GM12878 (cell line): ENCODE results near the gene MACF1. TPM values are rescaled to one million over a fixed set of nuclear protein-coding genes. Genes with fewer than 3 reads are reported as not detected.
A peak's percentile ranks its signal among the peaks of the same experiment; 100 is the strongest.
"Not testable (repeated sequence)": the region's sequence is repeated elsewhere in the genome, so short reads cannot be mapped to it uniquely, and the experiment has no call there.

ENCODE experiments used
- ATAC-seq: fragments of 200-7000 bp; cut with Tn5 transposase; 3 replicates; pipeline ENCODE4 v1.9.1; 2020; ENCODE audit warnings: mild to moderate bottlenecking, moderate library complexity
- BruUV-seq: library from RNA; stranded (reverse); fragments of 400-500 nt; replicated peaks from 2 replicates; lab custom pipeline; 2021; lab: Mats Ljungman, UMichigan
- CTCF ChIA-PET: fragments of 300-600 bp; sonication (Branson Sonifier 250); formaldehyde crosslinking; extraction: SDS; loops from one replicate; lab custom pipeline; 2021; ENCODE audit warnings: inconsistent platforms; lab: Yijun Ruan, JAX
- POLR2A ChIA-PET: fragments of 350-600 bp; formaldehyde crosslinking; extraction: SDS; loops from one replicate; lab custom pipeline; 2021; ENCODE audit warnings: inconsistent platforms; lab: Charles Lee
- RAD21 ChIA-PET: fragments of 300-600 bp; sonication (Branson Sonifier 250); formaldehyde crosslinking; loops from one replicate; lab custom pipeline; 2023; ENCODE audit warnings: antibody characterized with exemption; ENCODE audit not compliant: unreplicated experiment; lab: Charles Lee
- SMC1A ChIA-PET: fragments of 300-600 bp; sonication (Branson Sonifier 250); formaldehyde crosslinking; loops from one replicate; lab custom pipeline; 2023; ENCODE audit not compliant: unreplicated experiment, uncharacterized antibody; lab: Charles Lee
- DNase-seq: peaks from one replicate; pipeline ENCODE4 v3.0.0-alpha.2; 2011; ENCODE audit warnings: low read depth, low spot score
- FAIRE-seq: peaks from 3 replicates; lab custom pipeline; 2011; peaks lifted over from hg19 to GRCh38; lab: Jason Lieb, UNC
- H2AFZ ChIP-seq: 2 replicates; pipeline ENCODE4 v1.6.0; 2011; ENCODE audit warnings: low read depth, low read length, control low read depth; ENCODE audit not compliant: control insufficient read depth
- H3K27ac ChIP-seq: 2 replicates; pipeline ENCODE4 v1.5.1; 2011; ENCODE audit warnings: control low read depth; ENCODE audit not compliant: control insufficient read depth, insufficient read depth
- H3K27me3 ChIP-seq, 2 experiments: replicated peaks in 1 of 2; 2 replicates each; pipeline versions ENCODE4 v1.6.0 to v1.6.1; 2011; ENCODE audit warnings: low read length in 1 of 2; ENCODE audit not compliant: control insufficient read depth in 2 of 2, insufficient read depth in 2 of 2
- H3K36me3 ChIP-seq, 2 experiments: 2 replicates each; pipeline ENCODE4 v1.5.1; 2011; ENCODE audit warnings: low read length in 1 of 2; ENCODE audit not compliant: control insufficient read depth in 2 of 2, insufficient read depth in 2 of 2
- H3K4me1 ChIP-seq: 2 replicates; pipeline ENCODE4 v1.6.1; 2011; ENCODE audit warnings: mild to moderate bottlenecking, low read length, moderate library complexity, mixed read lengths; ENCODE audit not compliant: control insufficient read depth, insufficient read depth
- H3K4me2 ChIP-seq: 2 replicates; pipeline ENCODE4 v1.6.0; 2011; ENCODE audit warnings: control low read depth; ENCODE audit not compliant: control insufficient read depth, insufficient read depth
- H3K4me3 ChIP-seq: fragments of 200-600 bp; sonication (generic); 2 replicates; pipeline ENCODE4 v1.5.1; 2016
- H3K79me2 ChIP-seq: 2 replicates; pipeline ENCODE4 v1.6.0; 2011; ENCODE audit warnings: low read length; ENCODE audit not compliant: control insufficient read depth, insufficient read depth
- H3K9ac ChIP-seq: 2 replicates; pipeline ENCODE4 v1.8.0; 2011; ENCODE audit warnings: low read length, control low read depth, mixed read lengths; ENCODE audit not compliant: control insufficient read depth, insufficient read depth
- H3K9me3 ChIP-seq: replicated peaks from 3 replicates; pipeline ENCODE4 v1.5.1; 2011; ENCODE audit warnings: mild to moderate bottlenecking, low read length; ENCODE audit not compliant: control insufficient read depth, insufficient read depth
- H4K20me1 ChIP-seq: 2 replicates; pipeline ENCODE4 v1.6.0; 2011; ENCODE audit not compliant: control insufficient read depth, insufficient read depth
- BRCA1 ChIP-seq: IDR thresholded peaks from 2 replicates; pipeline ENCODE4 v1.6.1; 2011; ENCODE audit warnings: low read depth, low read length, improper control_type of control experiment
- GABPA ChIP-seq: IDR thresholded peaks from 2 replicates; pipeline ENCODE4 v1.6.1; 2014; ENCODE audit warnings: antibody characterized with exemption, low read depth, mild to moderate bottlenecking, inconsistent platforms
- IKZF1 ChIP-seq: fragments of 450-650 bp; conservative IDR thresholded peaks from 2 replicates; pipeline ENCODE4 v1.6.1; 2017; ENCODE audit warnings: antibody characterized with exemption, mild to moderate bottlenecking
- IKZF2 ChIP-seq, 2 experiments: fragments of 450-650 bp; IDR thresholded peaks; 2 replicates each; pipeline ENCODE4 v1.6.1; 2017; ENCODE audit warnings: mild to moderate bottlenecking in 2 of 2, moderate library complexity in 2 of 2
- NFIC ChIP-seq: IDR thresholded peaks from 2 replicates; pipeline ENCODE4 v1.6.1; 2012; ENCODE audit warnings: low read depth, mild to moderate bottlenecking, inconsistent platforms, low read length, moderate library complexity
- POLR2AphosphoS2 ChIP-seq: IDR thresholded peaks from 2 replicates; pipeline ENCODE4 v1.6.1; 2011; ENCODE audit warnings: low read depth, mild to moderate bottlenecking, low read length, improper control_type of control experiment, moderate library complexity
- SIN3A ChIP-seq: IDR thresholded peaks from 2 replicates; pipeline ENCODE4 v1.6.1; 2012; ENCODE audit warnings: low read depth, low read length, improper control_type of control experiment
- TCF12 ChIP-seq: IDR thresholded peaks from 2 replicates; pipeline ENCODE4 v1.6.1; 2011; ENCODE audit warnings: low read depth, mild to moderate bottlenecking, low read length
- WGBS: methylation state at CpG from one replicate; pipeline ENCODE4 v1.1.6; 2016; ENCODE audit warnings: low lambda C conversion rate; ENCODE audit not compliant: insufficient replicate concordance, insufficient coverage; ENCODE audit errors: missing lambda C conversion rate; 5-methylcytosine and 5-hydroxymethylcytosine counted together
- in situ Hi-C: fragments of 300-500 bp; cut with MboI; formaldehyde crosslinking; loops from 9 replicates; pipeline ENCODE4 v1.14.3; 2018; ENCODE audit warnings: mixed read lengths
- intact Hi-C: fragments of 100-400 bp; cut with micrococcal nuclease; formaldehyde crosslinking; loops from one replicate; pipeline ENCODE4 v1.14.2; 2022; ENCODE audit not compliant: unreplicated experiment
- polyA plus RNA-seq, 11 experiments: library from polyadenylated mRNA; depleted of rRNA in 4 of 11; unstranded in 6 of 11; stranded (reverse) in 5 of 11; fragments of >200 nt; fragmentation: Nextera tagmentation in 4 of 11; fragmentation: Illumina TruSeq in 1 of 11; extraction: Ambion mirVana in 4 of 11; extraction: Trizol in 1 of 11; gene quantifications; 1 replicate in 1 of 11; 2 replicates in 10 of 11; pipeline versions ENCODE4 v1.2.1 to v1.2.3, GENCODE V29; 2011 to 2016; ENCODE audit warnings: inconsistent platforms in 2 of 11, missing spikeins in 2 of 11, low read depth in 1 of 11
- total RNA-seq, 4 experiments: library from RNA; depleted of rRNA in 3 of 4; stranded (reverse); fragments of >200 nt in 3 of 4; fragmentation: Illumina TruSeq in 1 of 4; extraction: Trizol in 1 of 4; gene quantifications; 2 replicates each; pipeline versions ENCODE4 v1.2.1 to v1.2.3, GENCODE V29; 2013 to 2021
- TF ChIP-seq, protein P1 (sequence below): fragments of 450-650 bp; IDR thresholded peaks from 2 replicates; pipeline ENCODE4 v1.6.1; 2017; ENCODE audit warnings: mild to moderate bottlenecking
- TF ChIP-seq, protein P2 (sequence below): fragments of 450-650 bp; formaldehyde crosslinking; IDR thresholded peaks from 2 replicates; pipeline ENCODE4 v1.5.0; 2022; ENCODE audit warnings: mild to moderate bottlenecking, missing genetic modification characterization
- TF ChIP-seq, protein P3 (sequence below): fragments of 450-650 bp; formaldehyde crosslinking; IDR thresholded peaks from 2 replicates; pipeline ENCODE4 v1.4.0; 2020; ENCODE audit warnings: mild to moderate bottlenecking, moderate library complexity

Gene MACF1
- total and polyA plus RNA-seq, 10 of the 15 experiments (the other 5 are each of a cell fraction or from before 2014, with no cell fraction given), result 15.5 to 201 (median 76.9) TPM

GRCh38 chr1:39491146-39491921 lies 286.8 kb downstream of the MACF1 start, which contains the start of gene BMP8A (continued):
- TF ChIP-seq, protein P1, sequence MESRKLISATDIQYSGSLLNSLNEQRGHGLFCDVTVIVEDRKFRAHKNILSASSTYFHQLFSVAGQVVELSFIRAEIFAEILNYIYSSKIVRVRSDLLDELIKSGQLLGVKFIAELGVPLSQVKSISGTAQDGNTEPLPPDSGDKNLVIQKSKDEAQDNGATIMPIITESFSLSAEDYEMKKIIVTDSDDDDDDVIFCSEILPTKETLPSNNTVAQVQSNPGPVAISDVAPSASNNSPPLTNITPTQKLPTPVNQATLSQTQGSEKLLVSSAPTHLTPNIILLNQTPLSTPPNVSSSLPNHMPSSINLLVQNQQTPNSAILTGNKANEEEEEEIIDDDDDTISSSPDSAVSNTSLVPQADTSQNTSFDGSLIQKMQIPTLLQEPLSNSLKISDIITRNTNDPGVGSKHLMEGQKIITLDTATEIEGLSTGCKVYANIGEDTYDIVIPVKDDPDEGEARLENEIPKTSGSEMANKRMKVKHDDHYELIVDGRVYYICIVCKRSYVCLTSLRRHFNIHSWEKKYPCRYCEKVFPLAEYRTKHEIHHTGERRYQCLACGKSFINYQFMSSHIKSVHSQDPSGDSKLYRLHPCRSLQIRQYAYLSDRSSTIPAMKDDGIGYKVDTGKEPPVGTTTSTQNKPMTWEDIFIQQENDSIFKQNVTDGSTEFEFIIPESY, result no peak
- TF ChIP-seq BRCA1 (no peak), IKZF1 (peak; percentile 78; the same call in 1 of the 2 replicates), NFIC (no peak), IKZF2 (IDR thresholded peaks at IDR 0.05) (no peak), POLR2AphosphoS2 (0 out of 2 replicates have a peak, but pooled peaks have one; percentile 5), GABPA (no peak), TCF12 (peak; percentile 28; the same call in 1 of the 2 replicates), SIN3A (no peak)
- TF ChIP-seq, protein P2, sequence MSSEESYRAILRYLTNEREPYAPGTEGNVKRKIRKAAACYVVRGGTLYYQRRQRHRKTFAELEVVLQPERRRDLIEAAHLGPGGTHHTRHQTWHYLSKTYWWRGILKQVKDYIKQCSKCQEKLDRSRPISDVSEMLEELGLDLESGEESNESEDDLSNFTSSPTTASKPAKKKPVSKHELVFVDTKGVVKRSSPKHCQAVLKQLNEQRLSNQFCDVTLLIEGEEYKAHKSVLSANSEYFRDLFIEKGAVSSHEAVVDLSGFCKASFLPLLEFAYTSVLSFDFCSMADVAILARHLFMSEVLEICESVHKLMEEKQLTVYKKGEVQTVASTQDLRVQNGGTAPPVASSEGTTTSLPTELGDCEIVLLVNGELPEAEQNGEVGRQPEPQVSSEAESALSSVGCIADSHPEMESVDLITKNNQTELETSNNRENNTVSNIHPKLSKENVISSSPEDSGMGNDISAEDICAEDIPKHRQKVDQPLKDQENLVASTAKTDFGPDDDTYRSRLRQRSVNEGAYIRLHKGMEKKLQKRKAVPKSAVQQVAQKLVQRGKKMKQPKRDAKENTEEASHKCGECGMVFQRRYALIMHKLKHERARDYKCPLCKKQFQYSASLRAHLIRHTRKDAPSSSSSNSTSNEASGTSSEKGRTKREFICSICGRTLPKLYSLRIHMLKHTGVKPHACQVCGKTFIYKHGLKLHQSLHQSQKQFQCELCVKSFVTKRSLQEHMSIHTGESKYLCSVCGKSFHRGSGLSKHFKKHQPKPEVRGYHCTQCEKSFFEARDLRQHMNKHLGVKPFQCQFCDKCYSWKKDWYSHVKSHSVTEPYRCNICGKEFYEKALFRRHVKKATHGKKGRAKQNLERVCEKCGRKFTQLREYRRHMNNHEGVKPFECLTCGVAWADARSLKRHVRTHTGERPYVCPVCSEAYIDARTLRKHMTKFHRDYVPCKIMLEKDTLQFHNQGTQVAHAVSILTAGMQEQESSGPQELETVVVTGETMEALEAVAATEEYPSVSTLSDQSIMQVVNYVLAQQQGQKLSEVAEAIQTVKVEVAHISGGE (CRISPR knock-in tag), result no peak
- TF ChIP-seq, protein P3, sequence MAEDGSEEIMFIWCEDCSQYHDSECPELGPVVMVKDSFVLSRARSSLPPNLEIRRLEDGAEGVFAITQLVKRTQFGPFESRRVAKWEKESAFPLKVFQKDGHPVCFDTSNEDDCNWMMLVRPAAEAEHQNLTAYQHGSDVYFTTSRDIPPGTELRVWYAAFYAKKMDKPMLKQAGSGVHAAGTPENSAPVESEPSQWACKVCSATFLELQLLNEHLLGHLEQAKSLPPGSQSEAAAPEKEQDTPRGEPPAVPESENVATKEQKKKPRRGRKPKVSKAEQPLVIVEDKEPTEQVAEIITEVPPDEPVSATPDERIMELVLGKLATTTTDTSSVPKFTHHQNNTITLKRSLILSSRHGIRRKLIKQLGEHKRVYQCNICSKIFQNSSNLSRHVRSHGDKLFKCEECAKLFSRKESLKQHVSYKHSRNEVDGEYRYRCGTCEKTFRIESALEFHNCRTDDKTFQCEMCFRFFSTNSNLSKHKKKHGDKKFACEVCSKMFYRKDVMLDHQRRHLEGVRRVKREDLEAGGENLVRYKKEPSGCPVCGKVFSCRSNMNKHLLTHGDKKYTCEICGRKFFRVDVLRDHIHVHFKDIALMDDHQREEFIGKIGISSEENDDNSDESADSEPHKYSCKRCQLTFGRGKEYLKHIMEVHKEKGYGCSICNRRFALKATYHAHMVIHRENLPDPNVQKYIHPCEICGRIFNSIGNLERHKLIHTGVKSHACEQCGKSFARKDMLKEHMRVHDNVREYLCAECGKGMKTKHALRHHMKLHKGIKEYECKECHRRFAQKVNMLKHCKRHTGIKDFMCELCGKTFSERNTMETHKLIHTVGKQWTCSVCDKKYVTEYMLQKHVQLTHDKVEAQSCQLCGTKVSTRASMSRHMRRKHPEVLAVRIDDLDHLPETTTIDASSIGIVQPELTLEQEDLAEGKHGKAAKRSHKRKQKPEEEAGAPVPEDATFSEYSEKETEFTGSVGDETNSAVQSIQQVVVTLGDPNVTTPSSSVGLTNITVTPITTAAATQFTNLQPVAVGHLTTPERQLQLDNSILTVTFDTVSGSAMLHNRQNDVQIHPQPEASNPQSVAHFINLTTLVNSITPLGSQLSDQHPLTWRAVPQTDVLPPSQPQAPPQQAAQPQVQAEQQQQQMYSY, result no peak

GRCh38 chr1:39492118-39493042 lies 287.9 kb downstream of the MACF1 start:
- H3K27me3 ChIP-seq, RAD21 ChIA-PET, BruUV-seq, H3K4me2 ChIP-seq, H4K20me1 ChIP-seq, H3K4me1 ChIP-seq, H3K4me3 ChIP-seq, SMC1A ChIA-PET, FAIRE-seq, CTCF ChIA-PET, ATAC-seq, H3K27ac ChIP-seq, DNase-seq, H3K79me2 ChIP-seq, H3K9ac ChIP-seq, intact Hi-C loops, H2AFZ ChIP-seq, H3K9me3 ChIP-seq, POLR2A ChIA-PET, H3K36me3 ChIP-seq, in situ Hi-C loops: not testable (repeated sequence)
- WGBS, result 57% methylated on average over 61 of the region's 67 CpGs
